ENCODE results near the gene FOXO6.

DNA sequence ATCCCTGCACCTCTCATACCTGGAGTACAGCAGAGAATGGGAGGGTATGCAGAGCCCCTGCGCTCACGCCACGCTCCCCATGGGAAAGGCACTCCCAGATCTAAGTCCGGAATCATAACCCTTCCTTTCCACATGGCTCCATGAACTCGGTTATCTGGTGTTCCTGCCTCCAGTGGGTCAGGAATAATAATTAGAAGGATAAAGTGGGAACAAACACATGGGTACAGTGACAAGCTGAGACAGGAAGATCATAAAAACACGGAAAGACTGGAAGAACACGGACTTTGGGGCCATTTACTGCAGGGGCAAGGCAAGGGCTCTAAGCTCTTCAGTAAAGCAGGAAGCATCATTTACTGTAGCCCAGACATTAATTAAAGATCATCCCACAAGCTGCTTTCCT is 48.6 kb downstream of the FOXO6 start:
- no peak for TF ChIP-seq EZH2 (IDR thresholded peaks at IDR 0.05; ENCODE audit: low read length)
- TF ChIP-seq, protein P1, sequence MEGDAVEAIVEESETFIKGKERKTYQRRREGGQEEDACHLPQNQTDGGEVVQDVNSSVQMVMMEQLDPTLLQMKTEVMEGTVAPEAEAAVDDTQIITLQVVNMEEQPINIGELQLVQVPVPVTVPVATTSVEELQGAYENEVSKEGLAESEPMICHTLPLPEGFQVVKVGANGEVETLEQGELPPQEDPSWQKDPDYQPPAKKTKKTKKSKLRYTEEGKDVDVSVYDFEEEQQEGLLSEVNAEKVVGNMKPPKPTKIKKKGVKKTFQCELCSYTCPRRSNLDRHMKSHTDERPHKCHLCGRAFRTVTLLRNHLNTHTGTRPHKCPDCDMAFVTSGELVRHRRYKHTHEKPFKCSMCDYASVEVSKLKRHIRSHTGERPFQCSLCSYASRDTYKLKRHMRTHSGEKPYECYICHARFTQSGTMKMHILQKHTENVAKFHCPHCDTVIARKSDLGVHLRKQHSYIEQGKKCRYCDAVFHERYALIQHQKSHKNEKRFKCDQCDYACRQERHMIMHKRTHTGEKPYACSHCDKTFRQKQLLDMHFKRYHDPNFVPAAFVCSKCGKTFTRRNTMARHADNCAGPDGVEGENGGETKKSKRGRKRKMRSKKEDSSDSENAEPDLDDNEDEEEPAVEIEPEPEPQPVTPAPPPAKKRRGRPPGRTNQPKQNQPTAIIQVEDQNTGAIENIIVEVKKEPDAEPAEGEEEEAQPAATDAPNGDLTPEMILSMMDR (optimal IDR thresholded peaks at IDR 0.05 in 1 of 3, IDR thresholded peaks at IDR 0.05 in 1 of 3, conservative IDR thresholded peaks at IDR 0.05 in 1 of 3; ENCODE audit: extremely low read depth in 1 of 3, insufficient read depth in 2 of 3, low read length in 3 of 3) = no peak
